CD8-positive, alpha-beta memory T cell (primary cell): ENCODE data around the gene FGF1. TPM values are rescaled to one million over a fixed set of nuclear protein-coding genes. Genes with fewer than 3 reads are reported as not detected.

Experiments used
- CTCF ChIA-PET: fragments of 350-600 bp; sonication (Branson Sonifier 250); formaldehyde crosslinking; loops from one replicate; lab custom pipeline; 2021; ENCODE audit warnings: antibody characterized with exemption; lab: Charles Lee
- POLR2A ChIA-PET: fragments of 350-600 bp; sonication (Branson Sonifier 250); formaldehyde crosslinking; loops from one replicate; lab custom pipeline; 2021; ENCODE audit warnings: antibody characterized with exemption; lab: Charles Lee
- DNase-seq, 5 donors: peaks; one replicate each; pipeline versions ENCODE4 v3.0.0 to v3.0.0-alpha.2; 2020 to 2022; ENCODE audit warnings: mixed read lengths in 1 of 5
- H3K27ac ChIP-seq: one replicate; pipeline ENCODE4 v1.7.0; 2013; ENCODE audit warnings: low read depth, mild to moderate bottlenecking, low read length, moderate library complexity
- H3K27me3 ChIP-seq: 2 replicates; pipeline ENCODE4 v1.7.0; 2013; ENCODE audit warnings: low read length, mild to moderate bottlenecking; ENCODE audit not compliant: insufficient read depth, poor library complexity, severe bottlenecking
- H3K36me3 ChIP-seq: 2 replicates; pipeline ENCODE4 v1.7.0; 2013; ENCODE audit warnings: mild to moderate bottlenecking, low read length, moderate library complexity; ENCODE audit not compliant: insufficient read depth
- H3K4me1 ChIP-seq: 2 replicates; pipeline ENCODE4 v1.7.0; 2013; ENCODE audit warnings: mild to moderate bottlenecking, low read length, moderate library complexity; ENCODE audit not compliant: insufficient read depth
- H3K4me3 ChIP-seq: 2 replicates; pipeline ENCODE4 v1.7.0; 2013; ENCODE audit warnings: mild to moderate bottlenecking, low read length
- H3K9me3 ChIP-seq: 2 replicates; pipeline ENCODE4 v1.7.0; 2013; ENCODE audit warnings: mild to moderate bottlenecking, low read length
- H3K27ac Mint-ChIP-seq, 8 donors: one replicate each; pipeline ENCODE4 v1.8.0; 2020 to 2021; ENCODE audit warnings: mixed read lengths in 8 of 8, mild to moderate bottlenecking in 6 of 8, inconsistent platforms in 3 of 8, moderate library complexity in 3 of 8
- H3K27me3 Mint-ChIP-seq, 2 donors: one replicate each; pipeline ENCODE4 v1.8.0; 2020 to 2021; ENCODE audit warnings: mixed read lengths in 2 of 2, mild to moderate bottlenecking in 1 of 2, moderate library complexity in 1 of 2
- H3K36me3 Mint-ChIP-seq, 3 donors: one replicate each; pipeline ENCODE4 v1.8.0; 2020 to 2021; ENCODE audit warnings: mixed read lengths in 3 of 3, inconsistent platforms in 1 of 3, mild to moderate bottlenecking in 1 of 3
- H3K4me1 Mint-ChIP-seq, 3 donors: one replicate each; pipeline ENCODE4 v1.8.0; 2020 to 2021; ENCODE audit warnings: mixed read lengths in 3 of 3, inconsistent platforms in 1 of 3, mild to moderate bottlenecking in 1 of 3
- H3K4me3 Mint-ChIP-seq, 7 donors: one replicate each; pipeline ENCODE4 v1.8.0; 2020 to 2021; ENCODE audit warnings: mixed read lengths in 7 of 7, mild to moderate bottlenecking in 6 of 7, moderate library complexity in 4 of 7, inconsistent platforms in 2 of 7
- H3K9me3 Mint-ChIP-seq, 5 donors: one replicate each; pipeline ENCODE4 v1.8.0; 2020 to 2022; ENCODE audit warnings: mixed read lengths in 5 of 5, mild to moderate bottlenecking in 3 of 5, moderate library complexity in 2 of 5, inconsistent platforms in 1 of 5
- polyA plus RNA-seq: library from polyadenylated mRNA; unstranded; fragments of 300-500 nt; fragmentation: Illumina TruSeq; gene quantifications from one replicate; pipeline ENCODE4 v1.2.3, GENCODE V29; 2021
- total RNA-seq, 2 experiments: library from RNA; stranded (reverse); gene quantifications; one replicate each; pipeline ENCODE4 v1.2.3, GENCODE V29; 2021

Gene FGF1
- total and polyA plus RNA-seq, 3 experiments from 2014 or later: not detected

- H3K27me3 Mint-ChIP-seq: peaks cover 0 to 3% of the 10 kb centered on the region in 2 donors
- no peak for DNase-seq
- no peak overlapping the region for H3K27ac ChIP-seq
- H3K4me3 Mint-ChIP-seq: no peak overlapping the region
- H3K9me3 ChIP-seq: no peaks in the 10 kb centered on the region
- H3K4me1 Mint-ChIP-seq: peaks cover 4 to 11% (median 8%) of the 10 kb centered on the region in 3 donors
- H3K9me3 Mint-ChIP-seq: no peaks in the 10 kb centered on the region
- no peaks in the 10 kb centered on the region for H3K36me3 Mint-ChIP-seq
- CTCF ChIA-PET: interaction anchor here (0.9 to 5.0 kb wide), 9 partner anchors 8 to 167 kb away, joined by 3 to 38 read pairs (median 3); partner anchors contain the start of gene ARHGAP26
- POLR2A ChIA-PET: interaction anchor here (1.1 kb wide), 1 partner anchor 12 kb away, joined by 5 read pairs; no protein-coding TSS in a partner anchor
- peaks cover 7% of the 10 kb centered on the region for H3K4me1 ChIP-seq
- H3K27me3 ChIP-seq: no peaks in the 10 kb centered on the region
- peak overlapping the region in 1 of 8 donors; percentile 47 for H3K27ac Mint-ChIP-seq
- no peak overlapping the region for H3K4me3 ChIP-seq
- H3K36me3 ChIP-seq: no peaks in the 10 kb centered on the region
These were observed 34.9 kb upstream of the FGF1 start for GRCh38 chr5:142720641-142721271.

DNA sequence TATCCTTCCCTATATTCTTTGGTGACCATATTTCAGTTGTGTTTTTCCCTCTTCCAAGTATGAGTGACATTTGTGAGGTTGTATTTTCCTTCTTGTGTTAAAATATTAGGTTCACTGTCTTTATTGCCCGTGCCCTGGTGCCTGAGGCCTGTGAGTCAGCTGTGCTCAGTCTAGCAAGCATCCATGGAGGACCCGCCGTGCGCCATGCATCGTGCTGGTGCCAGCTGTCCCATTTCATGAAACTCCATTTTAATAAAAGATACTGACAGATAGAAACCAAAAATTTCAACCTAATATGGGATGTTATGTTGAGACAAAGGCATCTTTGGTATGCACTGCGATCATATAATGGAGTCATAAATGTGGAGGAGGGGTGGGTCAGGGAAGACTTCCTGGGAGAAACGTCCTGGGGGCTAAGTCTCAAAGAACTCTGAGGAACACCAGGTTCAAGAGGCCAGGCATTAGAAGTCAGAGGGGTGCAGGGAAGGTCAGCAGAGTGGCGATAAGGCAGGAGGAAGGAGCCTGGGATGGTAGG is 34.0 kb upstream of the FGF1 start:
- H3K36me3 Mint-ChIP-seq: no peaks in the 10 kb centered on the region
- no peak overlapping the region for H3K4me3 ChIP-seq
- H3K4me1 ChIP-seq: peaks cover 7% of the 10 kb centered on the region
- ChIA-PET CTCF (interaction anchor here (1.0 to 2.9 kb wide), 4 partner anchors 17 to 51 kb away, joined by 3 to 17 read pairs (median 6); partner anchors contain the start of gene ARHGAP26), POLR2A (no interaction called here)
- no peak overlapping the region for H3K27ac ChIP-seq
- peaks cover 0 to 3% of the 10 kb centered on the region in 2 donors for H3K27me3 Mint-ChIP-seq
- H3K4me1 Mint-ChIP-seq: peaks cover 4 to 11% (median 8%) of the 10 kb centered on the region in 3 donors
- DNase-seq: no peak
- H3K9me3 ChIP-seq: no peaks in the 10 kb centered on the region
- no peaks in the 10 kb centered on the region for H3K36me3 ChIP-seq
- H3K27me3 ChIP-seq: no peaks in the 10 kb centered on the region
- H3K27ac Mint-ChIP-seq: peak overlapping the region in 1 of 8 donors; percentile 4
- H3K9me3 Mint-ChIP-seq: no peaks in the 10 kb centered on the region
- H3K4me3 Mint-ChIP-seq: no peak overlapping the region

DNA sequence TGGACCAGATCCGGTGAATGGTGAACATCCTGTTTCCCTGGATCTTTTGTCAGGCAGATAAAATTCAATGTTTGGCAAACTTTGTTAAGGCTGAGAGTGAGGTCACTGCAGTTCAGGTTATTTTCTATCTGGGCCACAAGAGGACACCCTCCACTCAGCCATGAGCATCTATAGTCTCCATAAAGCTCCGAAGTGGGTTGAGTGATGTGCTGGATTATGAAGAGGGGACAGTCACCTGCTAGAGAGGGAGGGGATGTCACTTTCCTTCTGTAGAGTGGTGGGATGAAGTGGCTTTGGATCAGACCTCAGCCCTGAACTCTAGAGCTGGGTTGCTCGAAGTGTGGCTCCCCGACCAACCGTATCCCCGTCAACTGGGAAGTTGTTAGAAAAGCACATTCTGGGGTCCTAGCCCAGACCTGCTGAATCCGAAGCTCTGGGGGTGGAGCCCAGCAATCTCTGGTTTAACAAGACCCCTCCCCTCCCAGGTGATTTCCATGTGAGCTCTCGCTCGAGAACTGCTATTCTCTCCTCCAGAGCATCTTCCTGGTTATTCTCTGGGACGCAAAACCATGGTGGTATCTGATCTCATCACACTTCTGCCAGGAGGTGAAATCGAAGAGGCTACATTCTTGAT is 31.8 kb upstream of the FGF1 start:
- H3K4me1 Mint-ChIP-seq: peaks cover 12 to 22% (median 15%) of the 10 kb centered on the region in 3 donors
- Histone ChIP-seq H3K9me3 (no peaks in the 10 kb centered on the region), H3K4me3 (no peak overlapping the region), H3K4me1 (peaks cover 11% of the 10 kb centered on the region), H3K36me3 (no peaks in the 10 kb centered on the region), H3K27ac (no peak overlapping the region), H3K27me3 (no peaks in the 10 kb centered on the region)
- POLR2A ChIA-PET: interaction anchor here (1.5 kb wide), 1 partner anchor 149 kb away, joined by 4 read pairs; no protein-coding TSS in a partner anchor
- DNase-seq: peak in 1 of 5 donors; percentile 29
- peak overlapping the region in 1 of 8 donors; percentile 35 for H3K27ac Mint-ChIP-seq
- no peaks in the 10 kb centered on the region for H3K9me3 Mint-ChIP-seq
- no peak overlapping the region for H3K4me3 Mint-ChIP-seq
- CTCF ChIA-PET: interaction anchor here (0.8 to 8.2 kb wide), 17 partner anchors 10 to 197 kb away, joined by 3 to 143 read pairs (median 4); no protein-coding TSS in a partner anchor
- H3K36me3 Mint-ChIP-seq: no peaks in the 10 kb centered on the region
- peaks cover 0 to 3% of the 10 kb centered on the region in 2 donors for H3K27me3 Mint-ChIP-seq

DNA sequence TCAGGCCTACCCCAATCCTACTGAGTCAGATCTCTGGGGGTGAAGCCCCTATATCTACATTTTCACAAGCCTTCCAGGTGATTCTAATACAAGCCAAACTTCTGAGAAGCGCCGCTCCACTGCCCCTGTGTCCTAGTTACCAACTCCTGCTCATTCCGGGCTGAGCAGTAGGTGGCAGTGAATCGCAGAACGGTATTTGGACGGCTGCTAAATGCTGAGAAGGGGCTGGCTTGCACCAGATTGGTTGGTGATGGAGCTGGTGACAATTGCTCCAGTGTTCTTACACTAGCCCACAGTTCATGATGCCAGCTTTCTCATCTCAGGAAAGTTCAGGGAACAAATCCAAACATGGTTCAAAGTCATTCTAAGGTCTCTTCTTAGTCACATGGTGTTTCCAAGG is 31.1 kb upstream of the FGF1 start:
- H3K27me3 ChIP-seq: no peaks in the 10 kb centered on the region
- H3K27me3 Mint-ChIP-seq: peaks cover 0 to 4% of the 10 kb centered on the region in 2 donors
- DNase-seq: peak in 1 of 5 donors; percentile 52
- H3K27ac ChIP-seq: no peak overlapping the region
- H3K36me3 Mint-ChIP-seq: no peaks in the 10 kb centered on the region
- no peak overlapping the region for H3K27ac Mint-ChIP-seq
- CTCF ChIA-PET: interaction anchor here (1.0 to 8.2 kb wide), 16 partner anchors 13 to 171 kb away, joined by 3 to 143 read pairs (median 4); partner anchors contain the start of gene ARHGAP26
- no peaks in the 10 kb centered on the region for H3K9me3 Mint-ChIP-seq
- H3K4me1 Mint-ChIP-seq: peaks cover 16 to 22% (median 16%) of the 10 kb centered on the region in 3 donors
- no peak overlapping the region for H3K4me3 Mint-ChIP-seq
- POLR2A ChIA-PET: interaction anchor here (1.5 kb wide), 1 partner anchor 150 kb away, joined by 4 read pairs; no protein-coding TSS in a partner anchor
- no peaks in the 10 kb centered on the region for H3K36me3 ChIP-seq
- H3K4me3 ChIP-seq: no peak overlapping the region
- peaks cover 13% of the 10 kb centered on the region for H3K4me1 ChIP-seq
- no peaks in the 10 kb centered on the region for H3K9me3 ChIP-seq

DNA sequence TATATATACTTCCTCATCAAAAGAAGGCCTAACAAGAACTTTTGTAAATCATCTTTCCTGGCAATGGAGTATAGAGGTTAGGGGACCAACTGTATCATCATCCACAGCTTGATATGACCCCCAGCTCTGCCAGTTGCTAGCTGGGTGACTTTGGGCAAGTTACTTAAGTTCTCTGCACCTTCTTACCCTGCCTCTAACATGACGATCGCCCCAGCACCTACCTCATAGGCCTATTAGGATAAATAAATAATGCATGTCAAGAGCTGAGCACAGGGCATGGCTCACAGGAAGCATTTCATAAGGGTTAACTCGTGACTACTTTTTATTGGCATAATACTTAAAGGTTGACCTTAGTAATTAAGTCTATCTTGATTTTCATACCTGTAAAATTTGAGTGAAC is 29.4 kb upstream of the FGF1 start:
- Histone ChIP-seq H3K4me1 (peaks cover 13% of the 10 kb centered on the region), H3K36me3 (no peaks in the 10 kb centered on the region), H3K9me3 (no peaks in the 10 kb centered on the region), H3K4me3 (no peak overlapping the region), H3K27ac (no peak overlapping the region), H3K27me3 (no peaks in the 10 kb centered on the region)
- peaks cover 0 to 5% of the 10 kb centered on the region in 2 donors for H3K27me3 Mint-ChIP-seq
- DNase-seq: no peak
- peaks cover 20 to 22% (median 22%) of the 10 kb centered on the region in 3 donors for H3K4me1 Mint-ChIP-seq
- H3K4me3 Mint-ChIP-seq: no peak overlapping the region
- H3K36me3 Mint-ChIP-seq: no peaks in the 10 kb centered on the region
- ChIA-PET CTCF (interaction anchor here (1.3 to 8.2 kb wide), 9 partner anchors 9 to 173 kb away, joined by 3 to 143 read pairs (median 13); partner anchors contain the start of gene ARHGAP26), POLR2A (interaction anchor here (0.6 kb wide), 1 partner anchor 579 kb away, joined by 9 read pairs; no protein-coding TSS in a partner anchor)
- H3K9me3 Mint-ChIP-seq: peaks cover 0 to 2% (median 0%) of the 10 kb centered on the region in 5 donors
- H3K27ac Mint-ChIP-seq: no peak overlapping the region

GRCh38 chr5:142713121-142713706 is 27.3 kb upstream of the FGF1 start:
- Histone ChIP-seq H3K27me3 (no peaks in the 10 kb centered on the region), H3K9me3 (no peaks in the 10 kb centered on the region), H3K4me1 (peaks cover 13% of the 10 kb centered on the region), H3K27ac (no peak overlapping the region), H3K4me3 (peak overlapping the region; percentile 48), H3K36me3 (no peaks in the 10 kb centered on the region)
- H3K36me3 Mint-ChIP-seq: no peaks in the 10 kb centered on the region
- POLR2A ChIA-PET: interaction anchor here (0.8 to 1.5 kb wide), 3 partner anchors 51 to 60 kb away, joined by 3 read pairs; no protein-coding TSS in a partner anchor
- peaks cover 20 to 22% (median 22%) of the 10 kb centered on the region in 3 donors for H3K4me1 Mint-ChIP-seq
- H3K27me3 Mint-ChIP-seq: peaks cover 0 to 5% of the 10 kb centered on the region in 2 donors
- H3K4me3 Mint-ChIP-seq: peak overlapping the region; percentile 40 to 83 (median 75)
- DNase-seq: peak; percentile 74 to 89 (median 85)
- CTCF ChIA-PET: interaction anchor here (0.6 to 8.2 kb wide), 62 partner anchors 10 to 1112 kb away, joined by 3 to 143 read pairs (median 5); partner anchors contain the start of genes ARHGAP26 and RNF14
- H3K27ac Mint-ChIP-seq: peak overlapping the region in 5 of 8 donors; percentile 2 to 84 (median 26)
- peaks cover 0 to 2% (median 0%) of the 10 kb centered on the region in 5 donors for H3K9me3 Mint-ChIP-seq

- no peaks in the 10 kb centered on the region for H3K27me3 ChIP-seq
- H3K27ac Mint-ChIP-seq: no peak overlapping the region
- H3K9me3 Mint-ChIP-seq: no peaks in the 10 kb centered on the region
- no peaks in the 10 kb centered on the region for H3K4me1 Mint-ChIP-seq
- H3K9me3 ChIP-seq: no peaks in the 10 kb centered on the region
- no peaks in the 10 kb centered on the region for H3K36me3 ChIP-seq
- CTCF ChIA-PET: interaction anchor here (0.8 to 3.7 kb wide), 5 partner anchors 10 to 1111 kb away, joined by 3 to 22 read pairs (median 3); no protein-coding TSS in a partner anchor
- POLR2A ChIA-PET: no interaction called here
- no peak for DNase-seq
- no peak overlapping the region for H3K4me3 ChIP-seq
- no peaks in the 10 kb centered on the region for H3K36me3 Mint-ChIP-seq
- no peak overlapping the region for H3K27ac ChIP-seq
- no peaks in the 10 kb centered on the region for H3K4me1 ChIP-seq
- peaks cover 11 to 21% of the 10 kb centered on the region in 2 donors for H3K27me3 Mint-ChIP-seq
- no peak overlapping the region for H3K4me3 Mint-ChIP-seq
These were observed 17.3 kb upstream of the FGF1 start for GRCh38 chr5:142703153-142703552.
